Upper lobe of left lung (tissue), 6 donors: ENCODE measurements around the gene PPM1D. TPM values are rescaled to one million over a fixed set of nuclear protein-coding genes. Genes with fewer than 3 reads are reported as not detected.

Experiments used
- ATAC-seq, 2 donors: fragments of 200-7000 bp; cut with Tn5 transposase; one replicate each; pipeline ENCODE4 v1.9.1; 2022; ENCODE audit warnings: mild to moderate bottlenecking in 2 of 2, moderate library complexity in 2 of 2; ENCODE audit not compliant: low FRiP score in 2 of 2
- DNase-seq, 2 donors: peaks; one replicate each; pipeline ENCODE4 v3.0.0-alpha.2; 2019 to 2020
- H3K27ac ChIP-seq, 4 donors: fragments of 200-600 bp; sonication (generic); one replicate each; pipeline ENCODE4 v1.5.1; 2016 to 2019
- H3K27me3 ChIP-seq, 4 donors: fragments of 200-600 bp; sonication (generic); one replicate each; pipeline ENCODE4 v1.5.1; 2017 to 2019
- H3K36me3 ChIP-seq, 4 donors: fragments of 200-600 bp; sonication (generic); one replicate each; pipeline ENCODE4 v1.5.1; 2016 to 2019
- H3K4me1 ChIP-seq, 4 donors: fragments of 200-600 bp; sonication (generic); one replicate each; pipeline ENCODE4 v1.5.1; 2018 to 2019
- H3K4me3 ChIP-seq, 4 donors: fragments of 200-600 bp; sonication (generic); one replicate each; pipeline ENCODE4 v1.5.1; 2017 to 2019; ENCODE audit warnings: mild to moderate bottlenecking in 2 of 4, moderate library complexity in 1 of 4
- H3K9me3 ChIP-seq, 4 donors: fragments of 200-600 bp; sonication (generic); one replicate each; pipeline ENCODE4 v1.5.1; 2018 to 2019
- EP300 ChIP-seq, 4 donors: sonication (generic); formaldehyde crosslinking; IDR thresholded peaks; one replicate each; pipeline ENCODE4 v1.5.1; 2017; ENCODE audit warnings: antibody characterized with exemption in 4 of 4, control low read depth in 2 of 4
- POLR2A ChIP-seq, 4 donors: fragments of 450-650 bp; IDR thresholded peaks; one replicate each; pipeline ENCODE4 v1.5.1; 2016 to 2017; ENCODE audit warnings: antibody characterized with exemption in 4 of 4, mild to moderate bottlenecking in 2 of 4
- POLR2AphosphoS5 ChIP-seq, 2 donors: sonication (generic); formaldehyde crosslinking; IDR thresholded peaks; one replicate each; pipeline ENCODE4 v1.5.1; 2017; ENCODE audit warnings: antibody characterized with exemption in 2 of 2
- WGBS, 2 donors: methylation state at CpG; one replicate each; pipeline ENCODE4 v1.1.5; 2017 to 2018; 5-methylcytosine and 5-hydroxymethylcytosine counted together
- total RNA-seq, 6 donors: library from RNA; depleted of rRNA in 4 of 6; stranded (reverse); fragments of >200 nt in 4 of 6; gene quantifications; one replicate each; pipeline versions ENCODE4 v1.1.0 to v1.2.1, GENCODE V29; 2016 to 2021
- TF ChIP-seq, protein P1 (sequence below), 6 experiments: fragments of 450-650 bp in 4 of 6; fragments of 200-600 bp in 2 of 6; sonication (generic) in 2 of 6; IDR thresholded peaks; one replicate each; pipeline ENCODE4 v1.5.1; 2016 to 2019; ENCODE audit warnings: antibody characterized with exemption in 6 of 6
- donor health status: DM: no; HTN: no; CAD: no; lungs with moderate emphysema.
- donor health status: DM: no; HTN: yes; CAD: no; lungs with severe emphysema.

PPM1D gene
- total RNA-seq, 6 donors from 2014 or later, result 14.4 to 25.9 (median 19.8) TPM

DNA sequence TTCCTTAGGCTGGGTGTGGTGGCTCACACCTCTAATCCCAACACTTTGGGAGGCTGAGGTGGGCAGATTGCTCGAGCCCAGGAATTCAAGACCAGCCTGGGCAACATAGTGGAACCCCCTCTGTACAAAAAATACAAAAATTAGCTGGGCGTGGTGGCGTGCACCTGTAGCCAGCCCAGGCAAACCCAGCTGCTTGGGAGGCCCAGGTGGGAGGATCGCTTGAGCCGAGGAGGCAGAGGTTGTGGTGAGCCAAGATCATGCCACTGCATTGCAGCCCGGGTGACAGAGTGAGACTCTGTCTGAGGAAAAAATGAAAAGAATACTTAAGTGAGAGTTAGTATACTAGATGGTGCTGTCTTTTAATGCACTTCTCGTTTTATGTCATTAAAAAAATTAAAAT lies 15.1 kb downstream of the PPM1D start:
- peaks cover 0 to 3% (median 0%) of the 10 kb centered on the region in 4 donors for H3K36me3 ChIP-seq
- TF ChIP-seq, protein P1, sequence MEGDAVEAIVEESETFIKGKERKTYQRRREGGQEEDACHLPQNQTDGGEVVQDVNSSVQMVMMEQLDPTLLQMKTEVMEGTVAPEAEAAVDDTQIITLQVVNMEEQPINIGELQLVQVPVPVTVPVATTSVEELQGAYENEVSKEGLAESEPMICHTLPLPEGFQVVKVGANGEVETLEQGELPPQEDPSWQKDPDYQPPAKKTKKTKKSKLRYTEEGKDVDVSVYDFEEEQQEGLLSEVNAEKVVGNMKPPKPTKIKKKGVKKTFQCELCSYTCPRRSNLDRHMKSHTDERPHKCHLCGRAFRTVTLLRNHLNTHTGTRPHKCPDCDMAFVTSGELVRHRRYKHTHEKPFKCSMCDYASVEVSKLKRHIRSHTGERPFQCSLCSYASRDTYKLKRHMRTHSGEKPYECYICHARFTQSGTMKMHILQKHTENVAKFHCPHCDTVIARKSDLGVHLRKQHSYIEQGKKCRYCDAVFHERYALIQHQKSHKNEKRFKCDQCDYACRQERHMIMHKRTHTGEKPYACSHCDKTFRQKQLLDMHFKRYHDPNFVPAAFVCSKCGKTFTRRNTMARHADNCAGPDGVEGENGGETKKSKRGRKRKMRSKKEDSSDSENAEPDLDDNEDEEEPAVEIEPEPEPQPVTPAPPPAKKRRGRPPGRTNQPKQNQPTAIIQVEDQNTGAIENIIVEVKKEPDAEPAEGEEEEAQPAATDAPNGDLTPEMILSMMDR (IDR thresholded peaks at IDR 0.05), result no peak
- TF ChIP-seq POLR2AphosphoS5 (IDR thresholded peaks at IDR 0.05), result no peak
- TF ChIP-seq EP300 (IDR thresholded peaks at IDR 0.05), result no peak
- no peak for TF ChIP-seq POLR2A (IDR thresholded peaks at IDR 0.05)
- 92 to 93% methylated on average over 7 of the region's 7 CpGs for WGBS, 2 donors
- H3K4me1 ChIP-seq, result peaks cover 19 to 62% (median 30%) of the 10 kb centered on the region in 4 donors
- H3K27me3 ChIP-seq, result no peaks in the 10 kb centered on the region
- H3K9me3 ChIP-seq, result no peaks in the 10 kb centered on the region
- H3K4me3 ChIP-seq, result no peak overlapping the region
- no peak overlapping the region for H3K27ac ChIP-seq
- DNase-seq (no peak), ATAC-seq (no peak)

DNA sequence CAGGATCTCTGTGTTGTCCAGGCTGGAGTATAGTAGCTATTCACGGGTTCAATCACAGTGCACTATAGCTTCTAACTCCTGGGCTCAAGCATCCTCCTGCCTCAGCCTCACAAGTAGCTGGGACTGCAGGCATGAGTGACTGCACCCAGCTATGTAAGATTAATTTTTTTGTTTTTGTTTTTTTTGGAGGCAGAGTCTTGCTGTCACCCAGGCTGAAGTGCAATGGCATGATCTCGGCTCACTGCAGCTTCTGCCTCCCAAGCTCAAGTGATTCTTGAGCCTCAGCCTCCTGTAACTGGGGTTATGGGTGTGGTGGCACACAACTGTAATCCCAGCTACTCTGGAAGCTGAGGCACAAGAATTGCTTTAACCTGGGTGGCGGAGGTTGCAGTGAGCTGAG lies 15.8 kb downstream of the PPM1D start:
- DNase-seq (no peak), ATAC-seq (no peak)
- no peaks in the 10 kb centered on the region for H3K9me3 ChIP-seq
- WGBS, 2 donors, result 77 to 87% methylated on average over 3 of the region's 3 CpGs
- H3K27ac ChIP-seq, result no peak overlapping the region
- TF ChIP-seq EP300 (IDR thresholded peaks at IDR 0.05) (no peak), POLR2AphosphoS5 (IDR thresholded peaks at IDR 0.05) (no peak), POLR2A (IDR thresholded peaks at IDR 0.05) (no peak)
- TF ChIP-seq, protein P1 (IDR thresholded peaks at IDR 0.05), result no peak
- peaks cover 15 to 55% (median 25%) of the 10 kb centered on the region in 4 donors for H3K4me1 ChIP-seq
- H3K36me3 ChIP-seq, result peaks cover 0 to 3% (median 0%) of the 10 kb centered on the region in 4 donors
- H3K4me3 ChIP-seq, result no peak overlapping the region
- H3K27me3 ChIP-seq, result no peaks in the 10 kb centered on the region

DNA sequence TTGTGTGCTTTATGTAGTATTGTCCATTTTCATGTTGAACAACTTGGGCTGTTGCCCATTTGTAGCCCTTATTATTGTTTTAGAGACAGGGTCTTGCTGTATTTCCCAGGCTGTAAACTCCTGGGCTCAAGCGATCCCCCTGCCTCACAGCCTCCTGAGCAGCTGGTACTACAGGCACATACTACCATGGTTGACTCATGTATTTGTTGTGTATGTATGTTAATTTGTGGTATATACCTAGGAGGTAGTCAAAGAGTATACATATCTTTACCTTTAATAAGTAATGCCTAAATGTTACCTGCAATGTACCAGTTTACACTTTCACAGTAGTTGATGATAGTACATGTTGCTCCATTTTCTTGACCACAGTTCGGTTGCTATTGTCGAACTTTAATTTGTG lies 18.1 kb downstream of the PPM1D start:
- H3K4me3 ChIP-seq, result no peak overlapping the region
- peaks cover 7 to 33% (median 15%) of the 10 kb centered on the region in 4 donors for H3K4me1 ChIP-seq
- no peak for ATAC-seq
- 92 to 97% methylated on average over 3 of the region's 3 CpGs for WGBS, 2 donors
- TF ChIP-seq POLR2AphosphoS5 (IDR thresholded peaks at IDR 0.05), result no peak
- no peak for TF ChIP-seq POLR2A (IDR thresholded peaks at IDR 0.05)
- TF ChIP-seq, protein P1 (IDR thresholded peaks at IDR 0.05), result no peak
- no peak for TF ChIP-seq EP300 (IDR thresholded peaks at IDR 0.05)
- no peak overlapping the region for H3K27ac ChIP-seq
- peaks cover 0 to 3% (median 0%) of the 10 kb centered on the region in 4 donors for H3K36me3 ChIP-seq
- H3K27me3 ChIP-seq, result no peaks in the 10 kb centered on the region
- no peaks in the 10 kb centered on the region for H3K9me3 ChIP-seq
- DNase-seq, result no peak

DNA sequence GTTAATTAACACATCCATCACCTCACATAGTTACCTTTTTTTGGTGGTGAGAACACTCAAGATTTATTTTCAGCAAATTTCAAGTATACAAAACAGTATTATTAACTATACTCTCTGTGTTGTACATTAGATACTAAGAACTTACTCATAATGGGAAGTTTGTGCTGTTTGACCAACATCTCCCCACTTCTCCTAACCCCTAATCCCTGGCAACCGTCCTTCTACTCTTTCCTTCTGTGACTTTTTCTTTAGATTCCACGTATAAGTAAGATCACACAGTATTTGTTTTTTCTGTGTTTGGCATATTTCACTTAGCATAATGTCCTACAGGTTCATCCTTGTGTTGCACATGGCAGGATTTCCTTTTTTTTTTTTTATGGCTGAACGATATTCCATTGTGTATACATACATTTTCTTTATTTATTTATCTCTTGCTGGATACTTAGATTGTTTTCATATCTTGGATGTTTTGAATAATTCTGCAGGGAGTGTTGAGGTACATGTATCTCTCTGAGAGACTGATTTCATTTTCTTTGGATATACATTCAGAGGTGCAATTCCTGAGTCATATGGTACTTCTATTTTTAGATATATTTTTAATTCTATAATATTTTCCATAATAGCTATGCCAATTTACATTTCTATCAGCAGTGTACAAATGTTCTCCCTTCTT lies 19.0 kb downstream of the PPM1D start:
- DNase-seq (no peak), ATAC-seq (no peak)
- WGBS, 2 donors, result 38 to 45% methylated on average over 3 of the region's 3 CpGs

More for the DNA sequence above, 19.0 kb downstream of the PPM1D start:
- Histone ChIP-seq H3K36me3 (peaks cover 0 to 3% (median 0%) of the 10 kb centered on the region in 4 donors), H3K9me3 (no peaks in the 10 kb centered on the region), H3K4me1 (peaks cover 3 to 24% (median 14%) of the 10 kb centered on the region in 4 donors), H3K27me3 (no peaks in the 10 kb centered on the region), H3K4me3 (no peak overlapping the region), H3K27ac (no peak overlapping the region)
- TF ChIP-seq POLR2A (IDR thresholded peaks at IDR 0.05) (no peak), POLR2AphosphoS5 (IDR thresholded peaks at IDR 0.05) (no peak), EP300 (IDR thresholded peaks at IDR 0.05) (no peak)
- TF ChIP-seq, protein P1 (IDR thresholded peaks at IDR 0.05), result no peak
